HepG2 (cell line): ENCODE measurements around the gene B4GALT5. TPM values are rescaled to one million over a fixed set of nuclear protein-coding genes. Genes with fewer than 3 reads are reported as not detected.

Experiments used
- ATAC-seq: fragments of 200-7000 bp; cut with Tn5 transposase; 3 replicates; pipeline ENCODE4 v1.9.1; 2020; ENCODE audit warnings: mild to moderate bottlenecking, moderate library complexity
- BruUV-seq: library from RNA; stranded (reverse); fragments of 400-500 nt; replicated peaks from 2 replicates; lab custom pipeline; 2021; lab: Mats Ljungman, UMichigan
- CTCF ChIA-PET: fragments of 300-600 bp; formaldehyde crosslinking; extraction: SDS; loops from one replicate; lab custom pipeline; 2021; ENCODE audit warnings: low total read pairs, inconsistent platforms, low intra/inter-chr PET ratio; lab: Yijun Ruan, JAX
- POLR2A ChIA-PET: fragments of 350-600 bp; sonication (Branson Sonifier 250); formaldehyde crosslinking; loops from one replicate; lab custom pipeline; 2020; ENCODE audit warnings: antibody characterized with exemption, inconsistent platforms; lab: Yijun Ruan, JAX
- DNase-seq: peaks from one replicate; pipeline ENCODE4 v3.0.0-alpha.2; 2015; ENCODE audit warnings: low spot score
- FAIRE-seq: peaks from 3 replicates; lab custom pipeline; 2011; peaks lifted over from hg19 to GRCh38; lab: Jason Lieb, UNC
- H2AFZ ChIP-seq: one replicate; pipeline ENCODE4 v1.6.1; 2011; ENCODE audit warnings: low read length, inconsistent platforms
- H3K27ac ChIP-seq: fragments of 300-600 bp; 3 replicates; pipeline ENCODE4 v1.8.0; 2011; ENCODE audit warnings: mixed run types, mild to moderate bottlenecking, mixed read lengths, low read length, inconsistent platforms; ENCODE audit not compliant: insufficient read depth; ENCODE audit errors: extremely low read length
- H3K27me3 ChIP-seq, 2 experiments: fragments of 200-600 bp in 1 of 2; 2 replicates in 1 of 2; 3 replicates in 1 of 2; pipeline versions ENCODE4 v1.6.0 to v1.8.0; 2011; ENCODE audit warnings: low read length in 2 of 2, mild to moderate bottlenecking in 2 of 2, moderate library complexity in 2 of 2, inconsistent platforms in 1 of 2; ENCODE audit not compliant: insufficient read depth in 2 of 2, control insufficient read depth in 1 of 2
- H3K36me3 ChIP-seq, 2 experiments: fragments of 200-600 bp in 1 of 2; replicated peaks in 1 of 2; 2 replicates in 1 of 2; 3 replicates in 1 of 2; pipeline versions ENCODE4 v1.5.1 to v1.8.0; 2011; ENCODE audit warnings: low read length in 2 of 2, inconsistent platforms in 1 of 2; ENCODE audit not compliant: insufficient read depth in 2 of 2, control insufficient read depth in 1 of 2
- H3K4me1 ChIP-seq: 2 replicates; pipeline ENCODE4 v1.5.1; 2012; ENCODE audit warnings: low read length, inconsistent platforms; ENCODE audit not compliant: insufficient read depth
- H3K4me2 ChIP-seq: 2 replicates; pipeline ENCODE4 v1.6.0; 2011; ENCODE audit warnings: low read depth, low read length, inconsistent platforms
- H3K4me3 ChIP-seq, 3 experiments: fragments of 200-600 bp in 1 of 3; sonication (generic), shearing (Covaris generic) in 1 of 3; replicated peaks in 1 of 3; 2 replicates each; pipeline ENCODE4 v1.5.1; 2011 to 2016; ENCODE audit warnings: low read length in 3 of 3, inconsistent platforms in 2 of 3, low read depth in 2 of 3, mild to moderate bottlenecking in 2 of 3, control low read depth in 1 of 3, mixed read lengths in 1 of 3; ENCODE audit not compliant: insufficient read depth in 1 of 3
- H3K79me2 ChIP-seq: one replicate; pipeline ENCODE4 v1.6.1; 2011; ENCODE audit warnings: low read length, inconsistent platforms; ENCODE audit not compliant: insufficient read depth
- H3K9ac ChIP-seq: 2 replicates; pipeline ENCODE4 v1.6.0; 2011; ENCODE audit warnings: mild to moderate bottlenecking, low read depth, low read length, inconsistent platforms; ENCODE audit not compliant: insufficient read depth
- H3K9me3 ChIP-seq: 2 replicates; pipeline ENCODE4 v1.5.1; 2012; ENCODE audit warnings: mild to moderate bottlenecking, low read length
- H4K20me1 ChIP-seq: 2 replicates; pipeline ENCODE4 v1.6.0; 2011; ENCODE audit warnings: inconsistent platforms, mild to moderate bottlenecking, low read length, moderate library complexity; ENCODE audit not compliant: insufficient read depth
- AGO1 ChIP-seq: fragments of 200-400 bp; formaldehyde crosslinking; IDR thresholded peaks from 2 replicates; pipeline ENCODE4 v1.6.1; 2017; ENCODE audit warnings: mild to moderate bottlenecking, low read depth, low read length, moderate library complexity; ENCODE audit not compliant: poor library complexity, severe bottlenecking
- EED ChIP-seq: sonication (generic); formaldehyde crosslinking; IDR thresholded peaks from 2 replicates; pipeline ENCODE4 v1.5.0; 2020; ENCODE audit warnings: mild to moderate bottlenecking, missing genetic modification reagents
- HNRNPL ChIP-seq: fragments of 200-400 bp; formaldehyde crosslinking; IDR thresholded peaks from 2 replicates; pipeline ENCODE4 v1.6.1; 2017; ENCODE audit warnings: mild to moderate bottlenecking, low read depth, low read length
- MIER2 ChIP-seq: IDR thresholded peaks from 2 replicates; pipeline ENCODE4 v1.6.1; 2016; ENCODE audit warnings: missing biosample characterization, missing genetic modification reagents
- REST ChIP-seq, 2 experiments: IDR thresholded peaks; 2 replicates each; pipeline ENCODE4 v1.6.1; 2011 to 2012; ENCODE audit warnings: low read length in 2 of 2, borderline replicate concordance in 1 of 2, low read depth in 1 of 2, mild to moderate bottlenecking in 1 of 2, moderate library complexity in 1 of 2
- XRCC5 ChIP-seq: fragments of 200-400 bp; formaldehyde crosslinking; optimal IDR thresholded peaks from 2 replicates; pipeline ENCODE3; 2017; ENCODE audit warnings: mild to moderate bottlenecking, low read length
- ZFYVE20 ChIP-seq: sonication (generic); formaldehyde crosslinking; IDR thresholded peaks from 2 replicates; pipeline ENCODE4 v1.8.0; 2023; ENCODE audit warnings: low read depth, mild to moderate bottlenecking, moderate library complexity, missing genetic modification reagents, borderline replicate concordance
- ZNF263 ChIP-seq: sonication (generic); formaldehyde crosslinking; IDR thresholded peaks from 2 replicates; pipeline ENCODE4 v1.4.0; 2020; ENCODE audit warnings: missing genetic modification reagents
- ZNF280B ChIP-seq: sonication (generic); formaldehyde crosslinking; IDR thresholded peaks from 2 replicates; pipeline ENCODE4 v1.5.0; 2020; ENCODE audit warnings: missing genetic modification reagents, mild to moderate bottlenecking, borderline replicate concordance
- ZNF83 ChIP-seq: sonication (generic); formaldehyde crosslinking; IDR thresholded peaks from 2 replicates; pipeline ENCODE4 v1.4.0; 2020; ENCODE audit warnings: missing genetic modification reagents, mild to moderate bottlenecking, borderline replicate concordance
- ZNF883 ChIP-seq: sonication (generic); formaldehyde crosslinking; IDR thresholded peaks from 2 replicates; pipeline ENCODE4 v1.5.1; 2020; ENCODE audit warnings: mild to moderate bottlenecking, missing genetic modification reagents; ENCODE audit errors: not compliant biosample characterization
- ZNF891 ChIP-seq: sonication (generic); formaldehyde crosslinking; IDR thresholded peaks from 2 replicates; pipeline ENCODE4 v1.5.0; 2020; ENCODE audit warnings: mild to moderate bottlenecking, missing genetic modification reagents
- WGBS: methylation state at CpG from one replicate; pipeline ENCODE4 v1.1.6; 2017; ENCODE audit warnings: low lambda C conversion rate; 5-methylcytosine and 5-hydroxymethylcytosine counted together
- in situ Hi-C: cut with HindIII; loops from 2 replicates; pipeline ENCODE4 v1.10.0; 2017; ENCODE audit warnings: low pct_unique_long_range_greater_than_20kb; ENCODE audit not compliant: extremely low pct_ligation_motif_present
- intact Hi-C: fragments of 100-400 bp; cut with micrococcal nuclease; formaldehyde crosslinking; loops from one replicate; pipeline ENCODE4 v1.10.0; 2022; ENCODE audit not compliant: unreplicated experiment
- polyA plus RNA-seq, 8 experiments: library from polyadenylated mRNA; depleted of rRNA in 3 of 8; stranded (reverse) in 7 of 8; unstranded in 1 of 8; fragments of >200 nt; fragmentation: Illumina TruSeq in 4 of 8; extraction: Trizol in 4 of 8; gene quantifications; 2 replicates each; pipeline versions ENCODE4 v1.2.1 to v1.2.3, GENCODE V29; 2011 to 2016; ENCODE audit warnings: low read depth in 4 of 8, missing spikeins in 1 of 8, mixed read lengths in 1 of 8; ENCODE audit not compliant: insufficient read depth in 1 of 8
- total RNA-seq, 5 experiments: library from RNA; depleted of rRNA; stranded (reverse); fragments of >200 nt; fragmentation: Illumina TruSeq; extraction: Trizol; gene quantifications; 2 replicates each; pipeline ENCODE4 v1.2.3, GENCODE V29; 2016; ENCODE audit warnings: low read depth in 1 of 5
- TF ChIP-seq, protein P1 (sequence below): sonication (generic); formaldehyde crosslinking; IDR thresholded peaks from 2 replicates; pipeline ENCODE4 v1.5.1; 2020; ENCODE audit warnings: mild to moderate bottlenecking, missing genetic modification reagents, moderate library complexity

Gene B4GALT5
- total and polyA plus RNA-seq, 2 of the 13 experiments (the other 11 are each of a cell fraction or from before 2014, with no cell fraction given) = 27.3 to 30.9 TPM

GRCh38 chr20:49739042-49739441, 25.4 kb upstream of the B4GALT5 start (continued):
- TF ChIP-seq ZNF891 = peak; percentile 40; the same call in 1 of the 2 replicates
- peak; percentile 35; the same call in 1 of the 2 replicates for TF ChIP-seq ZNF280B (CRISPR knock-in tag)
- TF ChIP-seq, protein P1, sequence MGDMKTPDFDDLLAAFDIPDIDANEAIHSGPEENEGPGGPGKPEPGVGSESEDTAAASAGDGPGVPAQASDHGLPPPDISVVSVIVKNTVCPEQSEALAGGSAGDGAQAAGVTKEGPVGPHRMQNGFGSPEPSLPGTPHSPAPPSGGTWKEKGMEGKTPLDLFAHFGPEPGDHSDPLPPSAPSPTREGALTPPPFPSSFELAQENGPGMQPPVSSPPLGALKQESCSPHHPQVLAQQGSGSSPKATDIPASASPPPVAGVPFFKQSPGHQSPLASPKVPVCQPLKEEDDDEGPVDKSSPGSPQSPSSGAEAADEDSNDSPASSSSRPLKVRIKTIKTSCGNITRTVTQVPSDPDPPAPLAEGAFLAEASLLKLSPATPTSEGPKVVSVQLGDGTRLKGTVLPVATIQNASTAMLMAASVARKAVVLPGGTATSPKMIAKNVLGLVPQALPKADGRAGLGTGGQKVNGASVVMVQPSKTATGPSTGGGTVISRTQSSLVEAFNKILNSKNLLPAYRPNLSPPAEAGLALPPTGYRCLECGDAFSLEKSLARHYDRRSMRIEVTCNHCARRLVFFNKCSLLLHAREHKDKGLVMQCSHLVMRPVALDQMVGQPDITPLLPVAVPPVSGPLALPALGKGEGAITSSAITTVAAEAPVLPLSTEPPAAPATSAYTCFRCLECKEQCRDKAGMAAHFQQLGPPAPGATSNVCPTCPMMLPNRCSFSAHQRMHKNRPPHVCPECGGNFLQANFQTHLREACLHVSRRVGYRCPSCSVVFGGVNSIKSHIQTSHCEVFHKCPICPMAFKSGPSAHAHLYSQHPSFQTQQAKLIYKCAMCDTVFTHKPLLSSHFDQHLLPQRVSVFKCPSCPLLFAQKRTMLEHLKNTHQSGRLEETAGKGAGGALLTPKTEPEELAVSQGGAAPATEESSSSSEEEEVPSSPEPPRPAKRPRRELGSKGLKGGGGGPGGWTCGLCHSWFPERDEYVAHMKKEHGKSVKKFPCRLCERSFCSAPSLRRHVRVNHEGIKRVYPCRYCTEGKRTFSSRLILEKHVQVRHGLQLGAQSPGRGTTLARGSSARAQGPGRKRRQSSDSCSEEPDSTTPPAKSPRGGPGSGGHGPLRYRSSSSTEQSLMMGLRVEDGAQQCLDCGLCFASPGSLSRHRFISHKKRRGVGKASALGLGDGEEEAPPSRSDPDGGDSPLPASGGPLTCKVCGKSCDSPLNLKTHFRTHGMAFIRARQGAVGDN = peak; percentile 25; the same call in 1 of the 2 replicates
- TF ChIP-seq HNRNPL = 0 out of 2 replicates have a peak, but pooled peaks have one; percentile 31
- peak; percentile 35 for TF ChIP-seq AGO1
- peak; percentile 52 for TF ChIP-seq ZNF883 (CRISPR knock-in tag)
- no peak for TF ChIP-seq ZNF263

- Histone ChIP-seq H3K9me3 (no peaks in the 10 kb centered on the region), H3K27me3 (peaks cover 0 to 13% of the 10 kb centered on the region in 2 experiments; a peak in 3 of 5 replicates), H3K4me3 (no peak overlapping the region), H3K9ac (no peak overlapping the region), H3K36me3 (no peaks in the 10 kb centered on the region), H3K79me2 (no peaks in the 10 kb centered on the region), H2AFZ (no peak overlapping the region), H3K4me1 (peaks cover 36% of the 10 kb centered on the region), H3K4me2 (no peak overlapping the region), H4K20me1 (no peaks in the 10 kb centered on the region), H3K27ac (no peak overlapping the region)
- ATAC-seq (no peak), DNase-seq (no peak), FAIRE-seq (no peak)
- no TSS peak for BruUV-seq
- ChIA-PET POLR2A (no interaction called here), CTCF (no interaction called here)
- in situ Hi-C loops = no loop called here
- intact Hi-C loops = no loop called here
- WGBS = 17% methylated on average over 2 of the region's 2 CpGs
- TF ChIP-seq ZFYVE20 (CRISPR knock-in tag) = no peak
- TF ChIP-seq REST (IDR thresholded peaks at IDR 0.05; ENCODE audit: borderline replicate concordance in 1 of 2, low read depth in 1 of 2, low read length in 2 of 2) = no peak
- TF ChIP-seq MIER2 (CRISPR knock-in tag) = no peak
- TF ChIP-seq XRCC5 = no peak
- TF ChIP-seq EED (CRISPR knock-in tag) = no peak
- TF ChIP-seq AGO1 = no peak
- TF ChIP-seq ZNF83 (CRISPR knock-in tag) = no peak
Observed at GRCh38 chr20:49737260-49737659, 23.6 kb upstream of the B4GALT5 start.
